Activated CD8-positive, alpha-beta memory T cell treated with anti-CD3 and anti-CD28 coated beads, Interleukin-2, amount 10 ng/mL, durations not matched to agents 7 days and 5 days (primary cell): Measurements from ENCODE around the gene DNMT1. TPM values are rescaled to one million over a fixed set of nuclear protein-coding genes. Genes with fewer than 3 reads are reported as not detected.
A peak's percentile ranks its signal among the peaks of the same experiment; 100 is the strongest.
"Not testable (repeated sequence)": the region's sequence is repeated elsewhere in the genome, so short reads cannot be mapped to it uniquely, and the experiment has no call there.

Source experiments
- ATAC-seq: fragments of 150-1000 bp; cut with Tn5 transposase; one replicate; pipeline ENCODE4 v1.10.0; 2021; ENCODE audit warnings: moderate library complexity
- CTCF ChIA-PET: fragments of 350-600 bp; sonication (Branson Sonifier 250); formaldehyde crosslinking; loops from one replicate; lab custom pipeline; 2021; ENCODE audit warnings: antibody characterized with exemption; lab: Charles Lee
- DNase-seq: peaks from one replicate; pipeline ENCODE4 v3.0.0-alpha.2; 2020
- H3K27ac Mint-ChIP-seq: one replicate; pipeline ENCODE4 v1.8.0; 2021; ENCODE audit warnings: mild to moderate bottlenecking, mixed read lengths
- H3K27me3 Mint-ChIP-seq: one replicate; pipeline ENCODE4 v1.8.0; 2021; ENCODE audit warnings: mixed read lengths
- H3K36me3 Mint-ChIP-seq: one replicate; pipeline ENCODE4 v1.8.0; 2021; ENCODE audit warnings: mild to moderate bottlenecking, mixed read lengths
- H3K4me1 Mint-ChIP-seq: one replicate; pipeline ENCODE4 v1.8.0; 2021; ENCODE audit warnings: mixed read lengths
- H3K4me3 Mint-ChIP-seq: one replicate; pipeline ENCODE4 v1.8.0; 2021; ENCODE audit warnings: mild to moderate bottlenecking, moderate library complexity, mixed read lengths
- H3K9me3 Mint-ChIP-seq: one replicate; pipeline ENCODE4 v1.8.0; 2022; ENCODE audit warnings: low read depth, mixed read lengths
- total RNA-seq, 2 experiments: library from RNA; stranded (reverse); gene quantifications; one replicate each; pipeline ENCODE4 v1.2.3, GENCODE V29; 2021

DNMT1 gene
- total RNA-seq, 2 experiments from 2014 or later: 433 to 500 TPM

DNA sequence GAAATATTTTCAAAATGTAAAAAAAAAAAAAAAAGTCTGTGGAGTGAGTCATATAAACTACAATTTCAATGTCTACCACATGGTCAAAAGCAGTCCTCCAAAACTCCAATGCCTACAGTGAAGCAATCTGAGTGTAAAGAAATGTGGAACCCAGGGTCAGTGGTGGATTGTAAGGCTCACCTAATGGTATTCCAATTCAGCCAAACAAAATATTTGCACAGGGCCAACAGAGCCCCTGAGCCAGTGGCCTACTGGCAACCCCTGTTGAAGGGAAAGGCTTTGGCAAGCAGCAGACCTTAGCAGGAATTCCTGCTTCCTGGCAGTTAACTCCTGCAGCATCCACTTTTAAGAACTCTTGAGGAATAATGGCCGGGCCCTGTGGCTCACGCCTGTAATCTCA lies 3.4 kb downstream of the DNMT1 start:
- CTCF ChIA-PET: interaction anchor here (0.7 to 1.4 kb wide), 3 partner anchors 23 to 60 kb away, joined by 3 to 5 read pairs (median 5); partner anchors contain the start of gene MRPL4
- H3K36me3 Mint-ChIP-seq: peaks cover 39% of the 10 kb centered on the region
- peaks cover 57% of the 10 kb centered on the region for H3K4me1 Mint-ChIP-seq
- ATAC-seq (no peak), DNase-seq (no peak)
- H3K9me3 Mint-ChIP-seq: no peaks in the 10 kb centered on the region
- H3K4me3 Mint-ChIP-seq: no peak overlapping the region
- H3K27ac Mint-ChIP-seq: no peak overlapping the region
- no peaks in the 10 kb centered on the region for H3K27me3 Mint-ChIP-seq

GRCh38 chr19:10190026-10190425 lies 4.7 kb downstream of the DNMT1 start:
- CTCF ChIA-PET: interaction anchor here (0.6 to 1.7 kb wide), 6 partner anchors 8 to 231 kb away, joined by 3 to 6 read pairs (median 3); partner anchors contain the start of gene PDE4A
- Mint-ChIP-seq H3K4me3 (peak overlapping the region; percentile 1), H3K4me1 (peaks cover 55% of the 10 kb centered on the region), H3K36me3 (peaks cover 45% of the 10 kb centered on the region), H3K9me3 (no peaks in the 10 kb centered on the region), H3K27ac (peak overlapping the region; percentile 75), H3K27me3 (no peaks in the 10 kb centered on the region)
- no peak for ATAC-seq
- DNase-seq: no peak

DNA sequence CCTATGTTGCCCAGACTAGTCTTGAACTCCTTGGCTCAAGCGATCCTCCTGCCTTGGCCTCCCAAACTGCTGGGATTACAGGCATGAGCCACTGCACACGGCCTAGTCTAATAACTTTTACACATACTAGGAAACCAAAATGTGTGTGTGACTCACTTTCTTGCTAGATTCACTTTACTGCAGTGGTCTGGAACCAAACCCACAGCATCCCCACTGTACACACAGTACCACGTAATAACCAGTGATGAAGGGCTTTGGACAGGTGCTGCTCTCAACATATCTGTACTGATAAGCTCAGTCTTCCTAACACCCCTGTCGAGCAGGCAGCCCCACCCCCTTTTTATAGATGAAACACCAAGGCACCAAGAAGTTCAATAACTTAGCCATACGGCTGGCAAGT lies 5.1 kb downstream of the DNMT1 start:
- CTCF ChIA-PET: interaction anchor here (0.6 to 1.7 kb wide), 5 partner anchors 9 to 60 kb away, joined by 3 to 6 read pairs (median 3); no protein-coding TSS in a partner anchor
- Mint-ChIP-seq H3K9me3 (no peaks in the 10 kb centered on the region), H3K27ac (peak overlapping the region; percentile 75), H3K27me3 (no peaks in the 10 kb centered on the region), H3K4me3 (peak overlapping the region; percentile 1), H3K4me1 (peaks cover 52% of the 10 kb centered on the region), H3K36me3 (peaks cover 46% of the 10 kb centered on the region)
- peak; percentile 85 for DNase-seq
- peak; percentile 45 for ATAC-seq

- Mint-ChIP-seq H3K36me3 (peaks cover 42% of the 10 kb centered on the region), H3K4me3 (no peak overlapping the region), H3K27ac (no peak overlapping the region), H3K27me3 (no peaks in the 10 kb centered on the region), H3K4me1 (peaks cover 45% of the 10 kb centered on the region), H3K9me3 (no peaks in the 10 kb centered on the region)
- ATAC-seq (no peak), DNase-seq (no peak)
- CTCF ChIA-PET: interaction anchor here (0.9 to 1.7 kb wide), 4 partner anchors 19 to 74 kb away, joined by 3 to 6 read pairs (median 4); no protein-coding TSS in a partner anchor
Observed at GRCh38 chr19:10187315-10187714, 7.4 kb downstream of the DNMT1 start.

DNA sequence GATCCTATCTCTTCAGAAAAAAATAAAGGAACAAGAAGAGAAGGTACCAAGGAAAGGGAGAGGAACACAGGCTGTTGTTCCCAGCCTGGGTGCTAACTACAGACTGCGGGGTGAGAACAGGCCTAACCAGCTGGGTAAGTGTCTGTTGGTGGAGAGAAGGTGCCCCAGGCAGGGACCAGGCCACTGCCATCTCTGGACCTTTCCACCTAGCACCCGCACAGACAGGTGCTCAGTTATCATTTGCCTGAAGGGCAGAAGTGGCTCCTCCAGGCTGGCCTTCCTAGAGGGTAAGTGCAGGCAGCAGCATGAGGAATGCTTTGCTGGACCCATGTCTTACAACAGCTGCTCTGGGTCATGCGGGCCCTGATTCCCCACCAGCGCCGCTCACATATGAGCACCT lies 10.1 kb downstream of the DNMT1 start:
- CTCF ChIA-PET: interaction anchor here (1.3 kb wide), 1 partner anchor 65 kb away, joined by 3 read pairs; no protein-coding TSS in a partner anchor
- no peak overlapping the region for H3K4me3 Mint-ChIP-seq
- no peak for DNase-seq
- H3K27ac Mint-ChIP-seq: peak overlapping the region; percentile 4
- H3K27me3 Mint-ChIP-seq: no peaks in the 10 kb centered on the region
- H3K36me3 Mint-ChIP-seq: peaks cover 42% of the 10 kb centered on the region
- peaks cover 27% of the 10 kb centered on the region for H3K4me1 Mint-ChIP-seq
- no peaks in the 10 kb centered on the region for H3K9me3 Mint-ChIP-seq
- ATAC-seq: no peak

- DNase-seq: no peak
- ATAC-seq: no peak
- H3K4me3 Mint-ChIP-seq: no peak overlapping the region
- peak overlapping the region; percentile 4 for H3K27ac Mint-ChIP-seq
- no peaks in the 10 kb centered on the region for H3K27me3 Mint-ChIP-seq
- CTCF ChIA-PET: interaction anchor here (0.6 to 1.3 kb wide), 2 partner anchors 66 to 84 kb away, joined by 3 read pairs; no protein-coding TSS in a partner anchor
- H3K9me3 Mint-ChIP-seq: no peaks in the 10 kb centered on the region
- peaks cover 44% of the 10 kb centered on the region for H3K36me3 Mint-ChIP-seq
- peaks cover 24% of the 10 kb centered on the region for H3K4me1 Mint-ChIP-seq
Observed at GRCh38 chr19:10183926-10184325, 10.8 kb downstream of the DNMT1 start.

- no peak overlapping the region for H3K27ac Mint-ChIP-seq
- ATAC-seq: no peak
- DNase-seq: no peak
- H3K36me3 Mint-ChIP-seq: peaks cover 40% of the 10 kb centered on the region
- CTCF ChIA-PET: interaction anchor here (1.3 kb wide), 2 partner anchors 15 to 67 kb away, joined by 3 to 5 read pairs; no protein-coding TSS in a partner anchor
- no peaks in the 10 kb centered on the region for H3K9me3 Mint-ChIP-seq
- H3K4me1 Mint-ChIP-seq: peaks cover 16% of the 10 kb centered on the region
- no peaks in the 10 kb centered on the region for H3K27me3 Mint-ChIP-seq
- no peak overlapping the region for H3K4me3 Mint-ChIP-seq
Observed at GRCh38 chr19:10182847-10183246, 11.9 kb downstream of the DNMT1 start.

DNA sequence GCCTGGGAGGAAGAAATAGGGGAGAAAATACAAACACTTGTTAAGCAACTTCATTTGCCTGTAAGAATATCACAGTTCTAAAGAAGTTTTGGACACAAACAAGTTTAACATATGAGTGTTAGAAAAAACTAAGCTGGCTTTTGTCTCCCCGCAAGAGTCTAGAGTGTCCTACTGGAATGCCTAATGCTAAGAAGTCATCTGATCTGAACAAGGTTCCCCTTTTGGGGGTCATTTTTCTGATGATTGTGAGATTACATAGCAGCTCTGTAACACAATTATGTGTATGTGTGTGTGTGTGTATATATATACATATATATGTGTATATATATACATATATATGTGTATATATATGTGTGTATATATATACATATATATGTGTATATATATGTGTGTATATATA lies 12.7 kb downstream of the DNMT1 start:
- H3K27ac Mint-ChIP-seq: no peak overlapping the region
- H3K36me3 Mint-ChIP-seq: peaks cover 42% of the 10 kb centered on the region
- H3K4me1 Mint-ChIP-seq: peaks cover 12% of the 10 kb centered on the region
- no peak for ATAC-seq
- H3K9me3 Mint-ChIP-seq: no peaks in the 10 kb centered on the region
- no peak overlapping the region for H3K4me3 Mint-ChIP-seq
- H3K27me3 Mint-ChIP-seq: no peaks in the 10 kb centered on the region
- no peak for DNase-seq
- CTCF ChIA-PET: interaction anchor here (0.7 to 1.3 kb wide), 3 partner anchors 16 to 68 kb away, joined by 3 to 5 read pairs (median 3); no protein-coding TSS in a partner anchor

GRCh38 chr19:10180459-10180858 lies 14.3 kb downstream of the DNMT1 start:
- ATAC-seq: no peak
- Mint-ChIP-seq H3K9me3 (no peaks in the 10 kb centered on the region), H3K4me3 (no peak overlapping the region), H3K27me3 (no peaks in the 10 kb centered on the region), H3K36me3 (peaks cover 44% of the 10 kb centered on the region), H3K27ac (no peak overlapping the region), H3K4me1 (peaks cover 4% of the 10 kb centered on the region)
- CTCF ChIA-PET: interaction anchor here (1.1 to 1.3 kb wide), 2 partner anchors 10 to 13 kb away, joined by 3 to 4 read pairs; no protein-coding TSS in a partner anchor
- no peak for DNase-seq

DNA sequence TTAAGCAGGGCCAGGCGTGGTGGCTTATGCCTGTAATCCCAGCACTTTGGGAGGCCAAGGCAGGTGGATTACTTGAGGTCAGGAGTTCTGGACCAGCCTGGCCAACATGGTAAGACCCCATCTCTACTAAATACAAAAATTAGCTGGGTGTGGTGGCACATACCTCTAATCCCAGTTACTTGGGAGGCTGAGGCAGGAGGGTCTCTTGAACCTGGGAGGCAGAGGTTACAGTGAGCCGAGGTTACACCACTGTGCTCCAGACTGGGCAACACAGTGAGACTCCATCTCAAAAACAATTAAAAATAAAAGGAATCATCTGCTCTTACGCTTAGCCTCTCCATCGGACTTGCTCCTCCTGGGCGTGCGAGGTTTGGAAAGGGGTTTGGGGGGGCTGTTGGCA lies 14.7 kb downstream of the DNMT1 start:
- H3K36me3 Mint-ChIP-seq: peaks cover 47% of the 10 kb centered on the region
- H3K27me3 Mint-ChIP-seq, ATAC-seq, DNase-seq, H3K4me3 Mint-ChIP-seq, H3K27ac Mint-ChIP-seq, H3K4me1 Mint-ChIP-seq, H3K9me3 Mint-ChIP-seq, CTCF ChIA-PET: not testable (repeated sequence)

- DNase-seq (no peak), ATAC-seq (no peak)
- CTCF ChIA-PET: no interaction called here
- H3K4me1 Mint-ChIP-seq: peaks cover 16% of the 10 kb centered on the region
- H3K27ac Mint-ChIP-seq: no peak overlapping the region
- H3K36me3 Mint-ChIP-seq: peaks cover 64% of the 10 kb centered on the region
- no peaks in the 10 kb centered on the region for H3K9me3 Mint-ChIP-seq
- no peaks in the 10 kb centered on the region for H3K27me3 Mint-ChIP-seq
- no peak overlapping the region for H3K4me3 Mint-ChIP-seq
Observed at GRCh38 chr19:10173527-10173926, 21.2 kb downstream of the DNMT1 start.

DNA sequence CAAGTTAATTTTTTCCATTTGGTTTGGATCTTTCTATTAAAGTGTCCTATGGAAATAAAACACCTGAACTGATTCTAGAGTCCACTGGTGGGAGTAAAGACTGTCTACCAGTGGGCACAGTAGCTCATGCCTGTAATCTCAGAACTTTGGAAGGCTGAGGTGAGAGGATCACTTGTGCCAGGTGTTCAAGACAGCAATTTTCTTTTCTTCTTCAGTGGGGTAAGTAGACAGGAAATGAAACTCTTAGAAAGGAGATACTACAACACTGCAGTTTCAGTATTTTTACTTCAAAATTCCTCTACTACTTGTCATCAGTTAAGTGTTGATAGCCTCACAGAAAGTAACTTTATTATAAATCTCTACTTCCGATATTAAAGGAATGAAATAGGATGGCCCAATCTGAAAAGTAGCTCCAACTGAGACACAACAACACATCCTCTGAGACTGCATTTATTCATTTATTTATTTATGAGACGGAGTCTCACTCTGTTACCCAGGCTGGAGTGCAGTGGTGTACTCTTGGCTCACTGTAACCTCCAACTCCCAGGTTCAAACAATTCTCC lies 26.3 kb downstream of the DNMT1 start:
- Mint-ChIP-seq H3K27ac (peak overlapping the region; percentile 70), H3K4me1 (peaks cover 19% of the 10 kb centered on the region), H3K36me3 (peaks cover 63% of the 10 kb centered on the region), H3K9me3 (no peaks in the 10 kb centered on the region), H3K4me3 (no peak overlapping the region), H3K27me3 (no peaks in the 10 kb centered on the region)
- ATAC-seq (no peak), DNase-seq (no peak)
- CTCF ChIA-PET: interaction anchor here (1.0 to 1.6 kb wide), 4 partner anchors 19 to 82 kb away, joined by 3 to 4 read pairs (median 3); no protein-coding TSS in a partner anchor

DNA sequence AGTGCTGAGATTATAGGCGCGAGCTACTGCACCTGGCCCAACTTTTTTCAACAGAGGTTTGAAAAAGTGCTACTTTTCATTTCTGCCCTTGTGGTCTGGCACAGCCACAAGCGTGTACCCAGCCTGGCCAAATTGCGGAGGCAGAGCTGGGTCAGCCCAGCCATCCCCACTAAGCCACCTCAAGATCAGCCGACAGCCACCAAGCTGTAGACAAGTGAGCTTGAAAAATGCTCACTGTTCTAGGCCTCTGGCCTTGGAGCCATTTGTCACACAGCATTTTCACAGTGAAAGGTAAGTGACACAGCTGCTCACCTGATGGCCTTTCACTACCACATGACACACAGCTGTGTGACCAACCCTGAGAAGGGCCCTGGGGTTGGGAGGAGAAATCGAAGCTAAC lies 27.3 kb downstream of the DNMT1 start:
- H3K27ac Mint-ChIP-seq: no peak overlapping the region
- H3K4me1 Mint-ChIP-seq: peaks cover 19% of the 10 kb centered on the region
- DNase-seq (no peak), ATAC-seq (no peak)
- peaks cover 63% of the 10 kb centered on the region for H3K36me3 Mint-ChIP-seq
- no peak overlapping the region for H3K4me3 Mint-ChIP-seq
- no peaks in the 10 kb centered on the region for H3K27me3 Mint-ChIP-seq
- CTCF ChIA-PET: interaction anchor here (1.0 kb wide), 1 partner anchor 14 kb away, joined by 3 read pairs; no protein-coding TSS in a partner anchor
- H3K9me3 Mint-ChIP-seq: no peaks in the 10 kb centered on the region

GRCh38 chr19:10166501-10166900 lies 28.3 kb downstream of the DNMT1 start:
- H3K27me3 Mint-ChIP-seq, ATAC-seq, DNase-seq, CTCF ChIA-PET, H3K27ac Mint-ChIP-seq, H3K4me3 Mint-ChIP-seq, H3K9me3 Mint-ChIP-seq: not testable (repeated sequence)
- Mint-ChIP-seq H3K4me1 (peaks cover 19% of the 10 kb centered on the region), H3K36me3 (peaks cover 63% of the 10 kb centered on the region)
